Endothelial cell of umbilical vein (primary cell): ENCODE results near the gene TENT5C. TPM values are rescaled to one million over a fixed set of nuclear protein-coding genes. Genes with fewer than 3 reads are reported as not detected.

Source experiments
- BruUV-seq: library from RNA; stranded (reverse); fragments of 400-500 nt; replicated peaks from 2 replicates; lab custom pipeline; 2021; lab: Mats Ljungman, UMichigan
- CTCF ChIA-PET: fragments of 300-600, 350-600 bp; sonication (Branson Sonifier 250); formaldehyde crosslinking; loops from one replicate; lab custom pipeline; 2021; ENCODE audit warnings: antibody characterized with exemption, inconsistent platforms; lab: Charles Lee
- POLR2A ChIA-PET: fragments of 300-600, 350-600 bp; sonication (Branson Sonifier 250); formaldehyde crosslinking; loops from one replicate; lab custom pipeline; 2021; ENCODE audit warnings: antibody characterized with exemption, inconsistent platforms; lab: Charles Lee
- DNase-seq: peaks from one replicate; pipeline ENCODE4 v3.0.0-alpha.2; 2011; ENCODE audit warnings: low read depth, low spot score
- FAIRE-seq: peaks from 2 replicates; lab custom pipeline; 2011; peaks lifted over from hg19 to GRCh38; lab: Jason Lieb, UNC
- H2AFZ ChIP-seq: 2 replicates; pipeline ENCODE4 v1.6.0; 2012; ENCODE audit warnings: low read depth, low read length, control low read depth, inconsistent platforms
- H3K27ac ChIP-seq: 2 replicates; pipeline ENCODE4 v1.5.1; 2011; ENCODE audit warnings: low read depth, mild to moderate bottlenecking, control low read depth, low read length, moderate library complexity; ENCODE audit not compliant: insufficient read depth
- H3K27me3 ChIP-seq, 2 experiments: 2 replicates each; pipeline versions ENCODE4 v1.6.0 to v1.6.1; 2011; ENCODE audit warnings: low read length in 2 of 2, mixed read lengths in 1 of 2; ENCODE audit not compliant: control insufficient read depth in 2 of 2, insufficient read depth in 2 of 2
- H3K36me3 ChIP-seq, 2 experiments: 2 replicates in 1 of 2; 3 replicates in 1 of 2; pipeline ENCODE4 v1.5.1; 2011; ENCODE audit warnings: low read length in 2 of 2, mild to moderate bottlenecking in 1 of 2, moderate library complexity in 1 of 2; ENCODE audit not compliant: control insufficient read depth in 2 of 2, insufficient read depth in 2 of 2; ENCODE audit errors: extremely low read depth in 1 of 2
- H3K4me1 ChIP-seq: 3 replicates; pipeline ENCODE4 v1.5.1; 2011; ENCODE audit warnings: mild to moderate bottlenecking, low read length; ENCODE audit not compliant: control insufficient read depth, insufficient read depth; ENCODE audit errors: extremely low read depth
- H3K4me2 ChIP-seq: 2 replicates; pipeline ENCODE4 v1.6.1; 2011; ENCODE audit warnings: low read length, control low read depth, mixed read lengths; ENCODE audit not compliant: insufficient read depth
- H3K4me3 ChIP-seq, 3 experiments: fragments of 200-600 bp in 1 of 3; sonication (generic), shearing (Covaris generic) in 1 of 3; replicated peaks in 1 of 3; 2 replicates each; pipeline ENCODE4 v1.5.1; 2011 to 2016; ENCODE audit warnings: control low read depth in 3 of 3, low read length in 3 of 3, mild to moderate bottlenecking in 2 of 3, inconsistent platforms in 1 of 3, low read depth in 1 of 3, moderate library complexity in 1 of 3; ENCODE audit not compliant: insufficient read depth in 1 of 3
- H3K79me2 ChIP-seq: 2 replicates; pipeline ENCODE4 v1.6.0; 2012; ENCODE audit warnings: low read length, inconsistent platforms; ENCODE audit not compliant: control insufficient read depth, insufficient read depth
- H3K9ac ChIP-seq: replicated peaks from 2 replicates; pipeline ENCODE3; 2011; ENCODE audit warnings: low read length, control low read depth; ENCODE audit not compliant: insufficient read depth; ENCODE audit errors: extremely low read depth
- H3K9me1 ChIP-seq: replicated peaks from 3 replicates; pipeline ENCODE4 v1.6.0; 2011; ENCODE audit warnings: mild to moderate bottlenecking, low read length; ENCODE audit not compliant: control insufficient read depth, insufficient read depth; ENCODE audit errors: extremely low read depth
- H3K9me3 ChIP-seq: replicated peaks from 2 replicates; pipeline ENCODE4 v1.5.1; 2012; ENCODE audit warnings: low read length, inconsistent platforms; ENCODE audit not compliant: control insufficient read depth, insufficient read depth
- H4K20me1 ChIP-seq: replicated peaks from 2 replicates; pipeline ENCODE3; 2011; ENCODE audit warnings: mild to moderate bottlenecking, low read length; ENCODE audit not compliant: control insufficient read depth, insufficient read depth; ENCODE audit errors: extremely low read depth
- EZH2 ChIP-seq: IDR thresholded peaks from 2 replicates; pipeline ENCODE4 v1.6.1; 2012; ENCODE audit warnings: borderline replicate concordance, low read depth, mild to moderate bottlenecking, moderate library complexity, low read length, inconsistent platforms; ENCODE audit not compliant: severe bottlenecking
- FOS ChIP-seq: IDR thresholded peaks from 2 replicates; pipeline ENCODE4 v1.6.1; 2011; ENCODE audit warnings: mild to moderate bottlenecking, low read length, moderate library complexity, borderline replicate concordance; ENCODE audit not compliant: insufficient read depth
- GATA2 ChIP-seq: IDR thresholded peaks from 2 replicates; pipeline ENCODE4 v1.7.0; 2011; ENCODE audit warnings: low read depth, mild to moderate bottlenecking, moderate library complexity, mixed read lengths, low read length; ENCODE audit not compliant: insufficient read length, insufficient read depth
- JUN ChIP-seq: IDR thresholded peaks from 2 replicates; pipeline ENCODE4 v1.6.1; 2011; ENCODE audit warnings: borderline replicate concordance, low read depth; ENCODE audit not compliant: insufficient read length, insufficient read depth
- MYC ChIP-seq: IDR thresholded peaks from one replicate; pipeline ENCODE4 v1.6.1; 2011; ENCODE audit warnings: mild to moderate bottlenecking, low read depth, low read length
- POLR2A ChIP-seq: IDR thresholded peaks from 2 replicates; pipeline ENCODE4 v1.6.1; 2012; ENCODE audit warnings: low read depth, mild to moderate bottlenecking, control low read depth, low read length
- POLR2AphosphoS5 ChIP-seq: IDR thresholded peaks from 2 replicates; pipeline ENCODE4 v1.6.1; 2012; ENCODE audit warnings: low read depth, mild to moderate bottlenecking, control low read depth, low read length, moderate library complexity; ENCODE audit not compliant: insufficient read depth
- dilution Hi-C: fragments of 300-500 bp; cut with MboI; formaldehyde crosslinking; loops from one replicate; pipeline ENCODE4 v1.15.0; 2019; ENCODE audit warnings: low sequenced_read_pairs; ENCODE audit not compliant: extremely low pct_ligation_motif_present
- intact Hi-C: fragments of 100-400 bp; cut with micrococcal nuclease; formaldehyde crosslinking; loops from one replicate; pipeline ENCODE4 v1.10.0; 2022
- polyA plus RNA-seq, 4 experiments: library from polyadenylated mRNA; depleted of rRNA in 3 of 4; stranded (reverse) in 3 of 4; unstranded in 1 of 4; fragments of >200 nt; gene quantifications; 2 replicates each; pipeline versions ENCODE4 v1.2.1 to v1.2.3, GENCODE V29; 2011 to 2012; ENCODE audit warnings: missing spikeins in 1 of 4
- total RNA-seq: library from RNA; stranded (reverse); gene quantifications from 2 replicates; pipeline ENCODE4 v1.2.3, GENCODE V29; 2021
- TF ChIP-seq, protein P1 (sequence below), 2 donors: IDR thresholded peaks; 1 replicate in 1 of 2; 2 replicates in 1 of 2; pipeline ENCODE4 v1.5.1; 2011; ENCODE audit warnings: low read length in 2 of 2, mild to moderate bottlenecking in 2 of 2, moderate library complexity in 2 of 2, control low read depth in 1 of 2, inconsistent platforms in 1 of 2, low read depth in 1 of 2; ENCODE audit not compliant: insufficient read depth in 1 of 2; ENCODE audit errors: extremely low read depth in 1 of 2
- TF ChIP-seq, protein P2 (sequence below): IDR thresholded peaks from 2 replicates; pipeline ENCODE4 v1.6.1; 2011; ENCODE audit not compliant: insufficient read depth, insufficient read length

The TENT5C gene
- total and polyA plus RNA-seq, 2 donors (not counting 3 experiments of a cell fraction or from before 2014, with no cell fraction given) = 0.06 to 0.22 TPM

- no TSS peak for BruUV-seq
- DNase-seq = no peak
- no peak overlapping the region for H3K9ac ChIP-seq
- no peaks in the 10 kb centered on the region for H3K36me3 ChIP-seq
- TF ChIP-seq FOS = no peak
- no peak for TF ChIP-seq GATA2
- no peak for TF ChIP-seq POLR2AphosphoS5
- TF ChIP-seq JUN = no peak
- TF ChIP-seq, protein P1, sequence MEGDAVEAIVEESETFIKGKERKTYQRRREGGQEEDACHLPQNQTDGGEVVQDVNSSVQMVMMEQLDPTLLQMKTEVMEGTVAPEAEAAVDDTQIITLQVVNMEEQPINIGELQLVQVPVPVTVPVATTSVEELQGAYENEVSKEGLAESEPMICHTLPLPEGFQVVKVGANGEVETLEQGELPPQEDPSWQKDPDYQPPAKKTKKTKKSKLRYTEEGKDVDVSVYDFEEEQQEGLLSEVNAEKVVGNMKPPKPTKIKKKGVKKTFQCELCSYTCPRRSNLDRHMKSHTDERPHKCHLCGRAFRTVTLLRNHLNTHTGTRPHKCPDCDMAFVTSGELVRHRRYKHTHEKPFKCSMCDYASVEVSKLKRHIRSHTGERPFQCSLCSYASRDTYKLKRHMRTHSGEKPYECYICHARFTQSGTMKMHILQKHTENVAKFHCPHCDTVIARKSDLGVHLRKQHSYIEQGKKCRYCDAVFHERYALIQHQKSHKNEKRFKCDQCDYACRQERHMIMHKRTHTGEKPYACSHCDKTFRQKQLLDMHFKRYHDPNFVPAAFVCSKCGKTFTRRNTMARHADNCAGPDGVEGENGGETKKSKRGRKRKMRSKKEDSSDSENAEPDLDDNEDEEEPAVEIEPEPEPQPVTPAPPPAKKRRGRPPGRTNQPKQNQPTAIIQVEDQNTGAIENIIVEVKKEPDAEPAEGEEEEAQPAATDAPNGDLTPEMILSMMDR (IDR thresholded peaks at IDR 0.05; ENCODE audit: extremely low read depth in 1 of 2, insufficient read depth in 1 of 2, low read depth in 1 of 2, low read length in 2 of 2) = no peak
- no peak for TF ChIP-seq EZH2
- TF ChIP-seq, protein P2, sequence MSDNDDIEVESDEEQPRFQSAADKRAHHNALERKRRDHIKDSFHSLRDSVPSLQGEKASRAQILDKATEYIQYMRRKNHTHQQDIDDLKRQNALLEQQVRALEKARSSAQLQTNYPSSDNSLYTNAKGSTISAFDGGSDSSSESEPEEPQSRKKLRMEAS = no peak
- TF ChIP-seq POLR2A = no peak
- no peak for TF ChIP-seq MYC
- dilution Hi-C loops (no loop called here), intact Hi-C loops (no loop called here)
- ChIA-PET POLR2A (no interaction called here), CTCF (no interaction called here)
- H3K27ac ChIP-seq = no peak overlapping the region
- H3K27me3 ChIP-seq = peaks cover 0 to 4% of the 10 kb centered on the region in 2 experiments
- H3K79me2 ChIP-seq = no peaks in the 10 kb centered on the region
- H3K9me1 ChIP-seq = no peaks in the 10 kb centered on the region
- no peak for FAIRE-seq
- H3K4me3 ChIP-seq = no peak overlapping the region
- H3K9me3 ChIP-seq = no peaks in the 10 kb centered on the region
- no peaks in the 10 kb centered on the region for H4K20me1 ChIP-seq
- H2AFZ ChIP-seq = no peak overlapping the region
- H3K4me1 ChIP-seq = no peaks in the 10 kb centered on the region
- no peak overlapping the region for H3K4me2 ChIP-seq
These were observed 9.7 kb upstream of the TENT5C start for GRCh38 chr1:117596023-117596720.
